RPMI7951 (cell line): Measurements from ENCODE around the gene PPP1R7. TPM values are rescaled to one million over a fixed set of nuclear protein-coding genes. Genes with fewer than 3 reads are reported as not detected.
"Not testable (repeated sequence)": the region's sequence is repeated elsewhere in the genome, so short reads cannot be mapped to it uniquely, and the experiment has no call there.

Experiments
- DNase-seq: peaks from one replicate; pipeline ENCODE4 v3.0.0-alpha.2; 2012; ENCODE audit warnings: low read depth
- total RNA-seq: library from RNA; depleted of rRNA; stranded (reverse); fragments of >200 nt; shearing (Covaris generic); gene quantifications from 2 replicates; pipeline ENCODE4 v1.2.3, GENCODE V29; 2014; rRNA removed

The PPP1R7 gene
- total RNA-seq, result 101 TPM in 2 replicates

GRCh38 chr2:241149925-241150659, at the start of gene PPP1R7:
Gene PPP1R7, plus strand, starts transcription at chr2:241150467. Its CDS starts 29 bp downstream, at chr2:241150496.
- peak; percentile 91 for DNase-seq

GRCh38 chr2:241102239-241102803, 47.9 kb upstream of the PPP1R7 start, which contains the start of gene MTERF4:
Gene MTERF4, minus strand, starts transcription at chr2:241102287. Its CDS starts 14 bp downstream, at chr2:241102273.
- peak; percentile 84 for DNase-seq

GRCh38 chr2:241103176-241103595, 47.1 kb upstream of the PPP1R7 start:
- no peak for DNase-seq

GRCh38 chr2:241104611-241105010, 45.7 kb upstream of the PPP1R7 start:
- not testable (repeated sequence) for DNase-seq

GRCh38 chr2:241105641-241106040, 44.6 kb upstream of the PPP1R7 start:
- no peak for DNase-seq

- DNase-seq, result no peak
Observed at GRCh38 chr2:241107031-241107783, 43.1 kb upstream of the PPP1R7 start.

- DNase-seq, result no peak
Observed at GRCh38 chr2:241108271-241109209, 41.7 kb upstream of the PPP1R7 start.

GRCh38 chr2:241109210-241110088, 40.8 kb upstream of the PPP1R7 start:
- no peak for DNase-seq

- DNase-seq, result no peak
Observed at GRCh38 chr2:241110089-241110606, 40.1 kb upstream of the PPP1R7 start.

- DNase-seq, result no peak
Observed at GRCh38 chr2:241110607-241111439, 39.4 kb upstream of the PPP1R7 start.

- no peak for DNase-seq
Observed at GRCh38 chr2:241111440-241111805, 38.8 kb upstream of the PPP1R7 start.

GRCh38 chr2:241112046-241112445, 38.2 kb upstream of the PPP1R7 start:
- DNase-seq, result no peak

- DNase-seq, result no peak
Observed at GRCh38 chr2:241112592-241112991, 37.7 kb upstream of the PPP1R7 start.

GRCh38 chr2:241114836-241115235, 35.4 kb upstream of the PPP1R7 start:
- no peak for DNase-seq

GRCh38 chr2:241115361-241115760, 34.9 kb upstream of the PPP1R7 start:
- DNase-seq, result no peak

GRCh38 chr2:241116606-241117560, 33.4 kb upstream of the PPP1R7 start:
- no peak for DNase-seq

GRCh38 chr2:241118737-241119505, 31.3 kb upstream of the PPP1R7 start:
- no peak for DNase-seq
